Articular chondrocyte of knee joint (primary cell): ENCODE measurements around the gene CCNT1. TPM values are rescaled to one million over a fixed set of nuclear protein-coding genes. Genes with fewer than 3 reads are reported as not detected.
A peak's percentile ranks its signal among the peaks of the same experiment; 100 is the strongest.

Source experiments
- small RNA-seq: library from RNA; depleted of rRNA; stranded (forward); fragments of <200 nt; gene quantifications from one replicate; pipeline ENCODE3, GENCODE V24; 2012
- total RNA-seq: library from RNA; depleted of rRNA; stranded (reverse); fragments of >200 nt; gene quantifications from 2 replicates; pipeline ENCODE4 v1.2.3, GENCODE V29; 2012

The CCNT1 gene
- 32.0 and 41.2 TPM in 2 replicates for total RNA-seq

GRCh38 chr12:48716493-48717251 is at the start of gene CCNT1:
Gene CCNT1 (minus strand): TSS chr12:48716707. CDS start chr12:48716675, 32 bp downstream.

DNA sequence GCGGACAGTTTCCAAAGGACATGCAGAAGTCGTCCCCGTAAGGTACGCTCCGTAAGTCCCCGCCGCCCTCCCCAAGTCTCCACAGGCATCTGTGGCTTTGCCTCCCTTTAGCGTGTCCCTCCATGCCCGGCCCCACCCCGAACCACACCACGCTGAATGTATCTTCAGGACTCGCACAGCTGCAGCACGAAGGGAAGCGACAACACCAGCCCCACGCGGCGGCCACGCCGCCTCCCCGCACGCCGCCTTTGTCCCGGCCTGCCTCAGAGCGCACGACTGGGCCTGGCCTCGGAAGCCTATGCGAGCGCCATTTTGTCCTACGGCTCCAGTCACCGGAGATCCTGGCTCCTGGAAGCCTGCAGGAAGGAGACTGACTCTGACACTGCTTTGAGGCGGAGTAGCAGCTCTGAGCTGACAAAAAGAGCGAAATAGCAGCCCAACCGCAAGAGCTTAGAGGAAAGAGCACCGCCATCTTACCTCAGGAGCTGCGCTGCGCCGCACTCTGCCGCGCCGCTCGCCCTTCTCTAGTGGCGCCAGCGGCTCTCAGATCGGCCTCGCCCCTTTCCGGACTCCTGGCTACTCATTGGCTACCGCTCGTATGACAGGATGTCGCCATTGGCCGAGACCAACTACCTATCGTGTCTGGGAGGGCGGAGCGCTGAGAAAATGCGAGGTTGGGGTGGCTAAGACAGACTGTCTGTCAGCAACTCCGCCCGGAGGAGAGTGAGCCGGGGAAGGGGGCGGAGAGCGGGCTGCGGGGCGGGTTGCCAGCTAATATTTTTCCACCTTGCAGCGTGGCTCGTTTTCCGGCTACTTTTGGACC is 34.6 kb downstream of the CCNT1 start, which contains the start of gene KANSL2:
TSS of gene KANSL2 (minus strand) at position 529 of the 823 bp plus-strand sequence. CDS start 606 bp downstream, outside the sequence.

Small RNA genes within 50 kb of the gene (small RNA-seq; reads per million reads assigned to genes)
- gene MIR1291 (not detected), gene SNORA2A (315 reads per million, percentile 99 among the genes with 10 or more reads in this experiment), gene SNORA2B (35.1 reads per million, percentile 96 among the genes with 10 or more reads in this experiment), gene SNORA2C (6.3 reads per million, percentile 92 among the genes with 10 or more reads in this experiment)

Other genes starting within 250 kb of the CCNT1 start
- not detected in 2 replicates for gene ANP32D, start 244.1 kb downstream of the CCNT1 start, total RNA-seq
- gene C12orf54, start 234.2 kb downstream of the CCNT1 start, total RNA-seq = 0.22 TPM in 1 of 2 replicates, not detected in the other
- gene OR8S1, start 191.1 kb downstream of the CCNT1 start, total RNA-seq = not detected in 2 replicates
- gene LALBA, start 146.7 kb downstream of the CCNT1 start, total RNA-seq = not detected in 2 replicates
- gene KANSL2, start 34.5 kb downstream of the CCNT1 start, total RNA-seq = 42.2 and 56.4 TPM in 2 replicates
- gene ADCY6, start 72.4 kb upstream of the CCNT1 start, total RNA-seq = 24.0 and 24.2 TPM in 2 replicates
- 16.9 and 21.4 TPM in 2 replicates for gene CACNB3, start 101.8 kb upstream of the CCNT1 start, total RNA-seq
- gene DDX23, start 135.5 kb upstream of the CCNT1 start, total RNA-seq = 47.3 and 54.2 TPM in 2 replicates
- gene RND1, start 149.2 kb upstream of the CCNT1 start, total RNA-seq = 0.22 and 0.39 TPM in 2 replicates
- gene FKBP11, start 208.8 kb upstream of the CCNT1 start, total RNA-seq = 17.4 and 31.5 TPM in 2 replicates
- gene ARF3, start 240.8 kb upstream of the CCNT1 start, total RNA-seq = 56.8 and 66.7 TPM in 2 replicates